Testis (tissue), 3 donors: ENCODE data around the gene ACAP3. TPM values are rescaled to one million over a fixed set of nuclear protein-coding genes. Genes with fewer than 3 reads are reported as not detected.

ENCODE experiments used
- DNase-seq: peaks from one replicate; pipeline ENCODE4 v3.0.0-alpha.2; 2019
- H3K27ac ChIP-seq, 2 donors: fragments of 200-600 bp; sonication (generic); one replicate each; pipeline ENCODE4 v1.5.1; 2019
- H3K27me3 ChIP-seq: fragments of 200-600 bp; sonication (generic); one replicate; pipeline ENCODE4 v1.5.1; 2019
- H3K36me3 ChIP-seq: fragments of 200-600 bp; sonication (generic); one replicate; pipeline ENCODE4 v1.5.1; 2017; ENCODE audit warnings: low read depth; ENCODE audit errors: missing control alignments
- H3K4me1 ChIP-seq: fragments of 200-600 bp; sonication (generic); one replicate; pipeline ENCODE4 v1.5.1; 2019
- H3K4me3 ChIP-seq, 2 donors: fragments of 200-600 bp; sonication (generic); one replicate each; pipeline ENCODE4 v1.5.1; 2017 to 2019
- H3K9me3 ChIP-seq: fragments of 200-600 bp; sonication (generic); one replicate; pipeline ENCODE4 v1.5.1; 2017
- POLR2A ChIP-seq: fragments of 450-650 bp; IDR thresholded peaks from one replicate; pipeline ENCODE4 v1.6.1; 2017; ENCODE audit warnings: antibody characterized with exemption, mild to moderate bottlenecking, moderate library complexity
- WGBS, 2 donors: methylation state at CpG; one replicate each; pipeline ENCODE4 v1.1.5; 2018; 5-methylcytosine and 5-hydroxymethylcytosine counted together
- intact Hi-C: fragments of 100-400 bp; cut with DNase I; formaldehyde crosslinking; loops from one replicate; pipeline ENCODE4 v1.15.1; 2023; ENCODE audit warnings: low total_unique reads
- polyA plus RNA-seq: library from polyadenylated mRNA; stranded (reverse); fragments of 350-450 nt; fragmentation: Illumina TruSeq; extraction: RNeasy Lipid Tissue Mini Kit (QIAGEN cat#74804); gene quantifications from one replicate; pipeline ENCODE4 v1.2.3, GENCODE V29; 2014; ENCODE audit warnings: low read depth, low replicate concordance; ENCODE audit not compliant: insufficient read depth
- total RNA-seq, 2 donors: library from RNA; depleted of rRNA; stranded (reverse); fragments of >200 nt; gene quantifications; one replicate each; pipeline ENCODE4 v1.2.3, GENCODE V29; 2016
- TF ChIP-seq, protein P1 (sequence below), 3 experiments: fragments of 450-650 bp in 2 of 3; fragments of 200-600 bp in 1 of 3; sonication (generic) in 1 of 3; IDR thresholded peaks; one replicate each; pipeline ENCODE4 v1.5.1; 2016 to 2019; ENCODE audit warnings: antibody characterized with exemption in 3 of 3, mild to moderate bottlenecking in 2 of 3, moderate library complexity in 1 of 3

Gene ACAP3
- total and polyA plus RNA-seq, 3 donors from 2014 or later = 16.8 to 62.7 (median 53.0) TPM

DNA sequence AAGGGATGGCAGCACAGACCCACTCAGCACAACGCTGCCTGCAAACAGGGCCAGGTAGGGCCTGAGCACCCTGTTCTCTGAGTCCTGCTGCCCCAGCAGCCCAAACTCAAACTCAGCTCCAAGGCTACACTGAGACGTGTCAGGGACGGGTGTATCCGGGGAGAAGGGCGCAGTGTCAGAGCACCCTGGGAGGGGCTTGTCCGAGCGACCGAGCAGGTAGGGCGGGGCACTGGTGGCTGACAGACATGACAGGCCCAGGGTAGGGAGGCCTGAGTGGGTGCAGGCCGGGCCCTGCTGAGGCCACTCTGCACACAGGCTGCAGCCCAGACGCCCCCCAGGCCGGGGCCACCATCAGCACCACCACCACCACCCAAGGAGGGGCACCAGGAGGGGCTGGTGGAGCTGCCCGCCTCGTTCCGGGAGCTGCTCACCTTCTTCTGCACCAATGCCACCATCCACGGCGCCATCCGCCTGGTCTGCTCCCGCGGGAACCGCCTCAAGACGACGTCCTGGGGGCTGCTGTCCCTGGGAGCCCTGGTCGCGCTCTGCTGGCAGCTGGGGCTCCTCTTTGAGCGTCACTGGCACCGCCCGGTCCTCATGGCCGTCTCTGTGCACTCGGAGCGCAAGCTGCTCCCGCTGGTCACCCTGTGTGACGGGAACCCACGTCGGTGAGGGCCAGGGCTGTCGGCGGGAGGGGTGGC lies 22.0 kb downstream of the ACAP3 start:
- Histone ChIP-seq H3K4me1 (peaks cover 14% of the 10 kb centered on the region), H3K9me3 (no peaks in the 10 kb centered on the region), H3K27ac (no peak overlapping the region), H3K36me3 (no peaks in the 10 kb centered on the region), H3K27me3 (no peaks in the 10 kb centered on the region), H3K4me3 (no peak overlapping the region)
- intact Hi-C loops = no loop called here
- no peak for TF ChIP-seq POLR2A
- TF ChIP-seq, protein P1, sequence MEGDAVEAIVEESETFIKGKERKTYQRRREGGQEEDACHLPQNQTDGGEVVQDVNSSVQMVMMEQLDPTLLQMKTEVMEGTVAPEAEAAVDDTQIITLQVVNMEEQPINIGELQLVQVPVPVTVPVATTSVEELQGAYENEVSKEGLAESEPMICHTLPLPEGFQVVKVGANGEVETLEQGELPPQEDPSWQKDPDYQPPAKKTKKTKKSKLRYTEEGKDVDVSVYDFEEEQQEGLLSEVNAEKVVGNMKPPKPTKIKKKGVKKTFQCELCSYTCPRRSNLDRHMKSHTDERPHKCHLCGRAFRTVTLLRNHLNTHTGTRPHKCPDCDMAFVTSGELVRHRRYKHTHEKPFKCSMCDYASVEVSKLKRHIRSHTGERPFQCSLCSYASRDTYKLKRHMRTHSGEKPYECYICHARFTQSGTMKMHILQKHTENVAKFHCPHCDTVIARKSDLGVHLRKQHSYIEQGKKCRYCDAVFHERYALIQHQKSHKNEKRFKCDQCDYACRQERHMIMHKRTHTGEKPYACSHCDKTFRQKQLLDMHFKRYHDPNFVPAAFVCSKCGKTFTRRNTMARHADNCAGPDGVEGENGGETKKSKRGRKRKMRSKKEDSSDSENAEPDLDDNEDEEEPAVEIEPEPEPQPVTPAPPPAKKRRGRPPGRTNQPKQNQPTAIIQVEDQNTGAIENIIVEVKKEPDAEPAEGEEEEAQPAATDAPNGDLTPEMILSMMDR (IDR thresholded peaks at IDR 0.05) = no peak
- 76% methylated on average over 33 of the region's 37 CpGs; no CpG with 5 or more reads in 1 of the 2 donors for WGBS, 2 donors
- DNase-seq = no peak

DNA sequence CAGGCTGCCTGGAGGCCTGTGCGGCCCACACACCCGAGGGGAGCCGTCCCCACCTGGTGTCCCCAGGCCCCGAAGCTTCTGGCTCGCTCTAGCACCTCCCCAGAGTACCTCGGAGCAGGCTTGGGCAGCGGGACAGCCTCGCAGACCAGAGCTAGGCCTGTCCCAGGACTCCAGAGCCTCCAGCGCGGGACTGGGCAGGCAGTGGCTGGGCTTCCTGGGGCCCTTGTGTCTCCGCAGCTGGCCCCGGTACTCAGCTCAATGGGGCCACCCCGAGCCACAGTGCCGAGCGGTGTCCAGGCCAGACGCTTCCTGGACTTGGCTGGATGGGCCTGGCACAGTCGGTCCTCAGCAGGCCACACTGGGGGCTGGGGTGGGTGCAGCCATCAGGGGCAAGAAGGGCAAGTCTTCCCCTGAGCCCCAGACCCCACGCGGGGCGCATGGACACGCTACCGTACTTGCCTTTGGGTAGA lies 22.6 kb downstream of the ACAP3 start:
- TF ChIP-seq, protein P1 (IDR thresholded peaks at IDR 0.05) = no peak
- no peak for TF ChIP-seq POLR2A
- 93 to 94% methylated on average over 10 to 22 of the region's 22 CpGs for WGBS, 2 donors
- Histone ChIP-seq H3K27ac (no peak overlapping the region), H3K4me3 (no peak overlapping the region), H3K36me3 (no peaks in the 10 kb centered on the region), H3K27me3 (no peaks in the 10 kb centered on the region), H3K4me1 (peaks cover 11% of the 10 kb centered on the region), H3K9me3 (no peaks in the 10 kb centered on the region)
- intact Hi-C loops = no loop called here
- no peak for DNase-seq

DNA sequence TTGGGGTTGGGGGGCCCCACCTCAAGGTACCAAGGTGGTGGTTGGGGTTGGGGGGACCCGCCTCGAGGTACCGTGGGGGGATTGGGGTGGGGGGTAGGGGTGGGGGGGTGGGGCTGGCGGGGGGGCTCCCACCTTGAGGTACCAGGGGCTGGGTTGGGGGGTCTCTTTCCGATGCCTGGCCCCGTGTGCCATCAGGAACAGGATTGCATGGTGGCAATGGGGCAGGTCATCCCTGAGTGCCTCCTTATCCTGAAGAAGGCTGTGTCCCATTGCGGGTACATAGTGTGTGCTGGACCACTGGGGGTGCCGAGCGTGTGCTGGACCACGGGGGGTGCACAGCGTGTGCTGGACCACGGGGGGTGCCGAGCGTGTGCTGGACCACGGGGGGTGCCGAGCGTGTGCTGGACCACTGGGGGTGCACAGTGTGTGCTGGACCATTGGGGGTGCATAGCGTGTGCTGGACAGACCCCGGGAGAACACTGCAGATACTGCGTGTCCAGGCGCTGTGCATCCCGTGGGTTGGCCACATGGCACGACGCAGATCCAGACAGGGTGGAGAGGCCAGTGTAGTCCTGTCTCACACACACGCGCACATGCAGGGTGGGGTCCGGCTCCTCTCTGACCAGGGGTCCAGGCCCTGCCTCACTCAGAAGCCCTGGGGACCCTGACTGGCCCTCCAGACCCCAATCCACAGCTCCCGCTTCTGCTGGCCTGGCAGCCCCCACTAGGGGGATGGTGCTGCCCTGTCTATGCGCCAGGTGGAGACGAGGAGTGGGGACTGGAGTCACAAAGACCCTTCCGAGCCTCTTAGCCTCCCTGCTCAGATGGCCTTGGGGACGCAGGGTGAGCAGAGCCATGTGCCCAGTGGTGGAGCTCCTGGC lies 23.3 kb downstream of the ACAP3 start:
- 81 to 86% methylated on average over 12 to 28 of the region's 32 CpGs for WGBS, 2 donors
- H3K9me3 ChIP-seq = no peaks in the 10 kb centered on the region
- no peaks in the 10 kb centered on the region for H3K36me3 ChIP-seq
- no peaks in the 10 kb centered on the region for H3K27me3 ChIP-seq
- H3K4me1 ChIP-seq = peaks cover 11% of the 10 kb centered on the region
- H3K4me3 ChIP-seq = no peak overlapping the region
- no peak for DNase-seq
- no peak overlapping the region for H3K27ac ChIP-seq
- intact Hi-C loops = no loop called here
- TF ChIP-seq, protein P1 (IDR thresholded peaks at IDR 0.05) = no peak
- TF ChIP-seq POLR2A = no peak

DNA sequence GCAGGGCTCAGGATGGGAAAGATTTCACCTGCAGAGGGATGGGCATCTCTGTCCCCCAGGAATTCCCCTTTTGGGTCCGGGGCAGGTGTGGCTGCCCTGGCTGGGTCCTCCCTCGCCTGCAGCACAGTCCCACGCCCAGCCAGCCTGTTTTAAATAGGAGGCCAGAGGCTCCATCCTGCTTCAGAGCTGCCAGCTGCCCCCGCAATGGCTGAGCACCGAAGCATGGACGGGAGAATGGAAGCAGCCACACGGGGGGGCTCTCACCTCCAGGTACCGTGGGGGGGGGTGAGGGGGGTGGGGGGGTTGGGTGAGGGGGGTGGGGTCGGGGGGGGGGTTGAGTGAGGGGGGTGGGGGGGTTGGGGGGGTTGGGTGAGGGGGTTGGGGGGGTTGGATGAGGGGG lies 23.9 kb downstream of the ACAP3 start:
- intact Hi-C loops = no loop called here
- no peak for TF ChIP-seq POLR2A

DNA sequence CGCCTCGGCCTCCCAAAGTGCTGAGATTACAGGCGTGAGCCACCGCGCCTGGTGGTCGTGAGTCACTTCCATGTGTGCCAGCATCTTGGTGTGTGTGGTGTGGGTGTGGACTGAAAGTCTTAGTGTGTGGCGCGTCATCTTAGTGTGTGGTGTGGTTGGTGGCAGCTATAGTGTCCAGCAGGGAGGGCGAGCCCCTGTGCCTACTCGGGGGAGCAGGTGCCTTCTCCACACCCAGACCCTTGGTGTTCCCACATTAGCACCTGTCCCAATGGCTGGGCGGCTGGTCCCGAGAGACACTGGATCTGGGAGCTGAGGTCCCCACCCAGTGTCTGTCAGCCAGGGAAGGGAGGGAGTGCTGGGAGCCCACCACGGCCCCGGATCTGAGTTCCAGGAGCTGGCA lies 24.7 kb downstream of the ACAP3 start:
- Histone ChIP-seq H3K36me3 (no peaks in the 10 kb centered on the region), H3K27ac (no peak overlapping the region), H3K4me3 (no peak overlapping the region), H3K9me3 (no peaks in the 10 kb centered on the region), H3K27me3 (no peaks in the 10 kb centered on the region), H3K4me1 (peaks cover 11% of the 10 kb centered on the region)
- WGBS, 2 donors = 88 to 91% methylated on average over 12 to 14 of the region's 14 CpGs
- TF ChIP-seq, protein P1 (IDR thresholded peaks at IDR 0.05) = no peak
- TF ChIP-seq POLR2A = no peak
- DNase-seq = no peak
- intact Hi-C loops = no loop called here

More for the DNA sequence above, 23.9 kb downstream of the ACAP3 start:
- 37% methylated on average over 4 of the region's 9 CpGs; no CpG with 5 or more reads in 1 of the 2 donors for WGBS, 2 donors
- no peaks in the 10 kb centered on the region for H3K27me3 ChIP-seq
- no peaks in the 10 kb centered on the region for H3K36me3 ChIP-seq
- H3K9me3 ChIP-seq = no peaks in the 10 kb centered on the region
- no peak overlapping the region for H3K27ac ChIP-seq
- H3K4me3 ChIP-seq = no peak overlapping the region
- peaks cover 11% of the 10 kb centered on the region for H3K4me1 ChIP-seq
- DNase-seq = no peak
